Hematopoietic multipotent progenitor cell treated with erythropoietin and hydrocortisone succinate and interleukin-3 and kit ligand, for 4 days (in vitro differentiated cells): ENCODE results near the gene FAM83E.
"Not testable (repeated sequence)": the region's sequence is repeated elsewhere in the genome, so short reads cannot be mapped to it uniquely, and the experiment has no call there.

Experiments
- DNase-seq: peaks from one replicate; pipeline ENCODE4 v3.0.0-alpha.2; 2015

FAM83E gene

DNA sequence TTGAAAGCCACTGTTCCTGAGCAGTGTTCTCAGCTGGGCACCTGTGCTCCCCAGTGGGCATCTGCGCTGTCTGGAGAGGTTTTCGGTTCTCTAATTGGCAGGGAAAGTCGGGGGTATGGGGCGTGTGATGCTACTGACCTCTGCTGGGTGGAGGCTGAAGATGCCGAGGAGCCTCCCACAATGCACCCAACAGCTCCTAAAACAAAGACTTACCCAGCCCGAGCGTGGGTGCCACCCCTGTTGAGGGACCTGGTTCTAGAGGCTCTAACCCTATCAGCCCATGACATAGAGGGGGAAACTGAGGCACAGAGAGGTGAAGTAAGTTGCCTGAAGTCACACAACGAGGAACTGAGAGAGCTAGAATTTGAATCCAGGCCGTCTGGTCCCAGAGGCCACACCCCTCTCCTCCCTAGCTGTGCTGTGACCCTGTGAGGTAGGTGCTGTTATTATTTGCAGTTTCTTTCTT lies 6.0 kb downstream of the FAM83E start:
- DNase-seq: peak; percentile 87

- no peak for DNase-seq
These were observed 7.5 kb downstream of the FAM83E start for GRCh38 chr19:48607359-48607755.

- DNase-seq: no peak
These were observed 8.2 kb downstream of the FAM83E start, which contains the start of gene SPACA4 for GRCh38 chr19:48606463-48607358. SPACA4 (plus strand) TSS chr19:48606742; CDS start chr19:48606979, 237 bp downstream.

DNA sequence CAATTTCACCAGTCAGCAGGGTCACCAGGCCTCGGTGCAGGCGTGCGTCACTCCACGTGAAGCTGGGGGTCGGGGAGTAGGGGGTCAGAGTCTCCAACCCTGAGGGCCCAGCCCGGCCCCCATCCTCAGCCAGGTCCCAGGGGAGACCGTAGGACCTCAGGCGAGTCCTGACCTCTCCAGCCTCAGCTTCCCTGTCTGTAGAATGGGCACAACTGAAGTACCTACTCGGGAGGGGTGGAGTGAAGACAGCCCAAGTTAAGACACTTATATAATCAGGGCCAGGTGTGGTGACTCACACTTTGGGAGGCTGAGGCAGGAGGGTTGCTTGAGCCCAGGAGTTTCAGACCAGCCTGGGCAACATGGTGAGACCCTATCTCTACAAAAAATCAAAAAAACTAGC lies 11.0 kb downstream of the FAM83E start:
- no peak for DNase-seq

GRCh38 chr19:48603449-48603848 lies 11.4 kb downstream of the FAM83E start:
- DNase-seq: no peak

DNA sequence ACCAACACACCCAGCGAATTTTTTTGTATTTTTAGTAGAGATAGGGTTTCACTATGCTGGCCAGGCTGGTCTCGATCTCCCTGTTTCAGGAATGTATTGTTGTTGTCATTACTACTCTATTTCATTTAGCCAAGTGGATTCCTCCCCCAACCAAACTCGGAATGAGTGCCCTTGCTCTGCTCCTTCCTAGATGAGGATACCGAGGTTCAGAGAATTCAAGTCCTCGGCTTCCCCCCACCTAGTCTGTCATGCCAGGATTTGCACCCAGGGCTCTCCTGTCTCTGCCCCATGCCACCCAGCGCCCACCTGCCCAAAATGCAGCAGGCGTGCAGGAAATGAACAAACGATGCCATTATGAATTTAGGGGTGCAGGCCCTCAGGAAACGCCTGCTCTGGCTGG lies 11.9 kb downstream of the FAM83E start:
- no peak for DNase-seq

GRCh38 chr19:48600679-48601417 lies 14.0 kb downstream of the FAM83E start:
- no peak for DNase-seq

DNA sequence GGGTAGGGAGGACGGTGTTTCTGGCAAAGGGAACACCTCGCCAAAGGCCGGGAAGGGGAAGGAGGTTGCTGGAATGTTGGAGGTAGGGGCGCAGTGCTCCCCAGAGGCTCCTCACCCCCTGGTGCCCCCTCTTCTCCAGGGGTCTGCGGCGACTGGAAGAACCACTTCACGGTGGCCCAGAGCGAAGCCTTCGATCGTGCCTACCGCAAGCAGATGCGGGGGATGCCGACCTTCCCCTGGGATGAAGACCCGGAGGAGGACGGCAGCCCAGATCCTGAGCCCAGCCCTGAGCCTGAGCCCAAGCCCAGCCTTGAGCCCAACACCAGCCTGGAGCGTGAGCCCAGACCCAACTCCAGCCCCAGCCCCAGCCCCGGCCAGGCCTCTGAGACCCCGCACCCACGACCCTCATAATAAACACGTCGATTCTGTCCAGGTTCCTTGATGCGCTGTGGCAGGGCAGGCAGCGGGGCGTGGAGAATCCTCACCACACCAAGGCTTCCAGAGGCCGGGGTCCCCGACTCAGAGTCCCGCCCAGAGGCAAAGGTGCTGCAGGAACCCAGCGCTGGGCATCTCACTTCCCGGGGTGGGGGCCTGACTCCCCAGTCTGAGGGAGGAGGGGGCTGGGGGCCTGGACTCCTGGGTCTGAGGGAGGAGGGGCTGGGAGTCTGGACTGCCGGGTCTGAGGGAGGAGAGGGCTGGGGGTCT lies 15.7 kb downstream of the FAM83E start:
- DNase-seq: no peak

DNA sequence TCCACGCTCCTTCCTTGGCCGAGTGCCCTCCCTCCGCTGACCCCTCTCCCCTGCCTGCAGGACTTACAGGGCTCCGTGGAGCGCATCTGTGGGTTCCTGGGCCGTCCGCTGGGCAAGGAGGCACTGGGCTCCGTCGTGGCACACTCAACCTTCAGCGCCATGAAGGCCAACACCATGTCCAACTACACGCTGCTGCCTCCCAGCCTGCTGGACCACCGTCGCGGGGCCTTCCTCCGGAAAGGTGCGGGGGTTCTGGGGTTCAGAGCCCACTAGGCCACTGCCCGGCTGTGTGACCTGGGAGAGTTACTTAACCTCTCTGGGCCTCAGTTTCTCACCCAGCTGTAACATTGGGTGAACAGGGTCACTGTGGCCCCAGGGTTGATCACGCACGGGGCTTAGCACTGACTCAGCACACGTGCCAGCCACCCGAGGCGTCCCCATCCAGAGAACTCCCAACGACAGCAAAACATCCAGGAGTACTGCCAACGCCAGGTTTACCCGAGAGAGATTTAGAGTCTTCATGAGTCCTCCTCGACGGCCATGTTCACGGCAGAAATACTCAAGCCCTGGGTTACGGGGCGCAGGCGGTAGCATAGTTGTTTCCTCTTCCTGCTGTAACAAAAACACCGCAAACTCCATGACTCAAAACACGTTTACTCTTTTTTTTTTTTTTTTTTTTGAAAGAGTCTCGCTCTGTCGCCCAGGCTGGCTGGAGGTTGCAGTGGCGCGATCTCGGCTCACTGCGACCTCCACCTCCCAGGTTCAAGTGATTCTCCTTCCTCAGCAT lies 18.0 kb downstream of the FAM83E start:
- peak; percentile 15 for DNase-seq

DNA sequence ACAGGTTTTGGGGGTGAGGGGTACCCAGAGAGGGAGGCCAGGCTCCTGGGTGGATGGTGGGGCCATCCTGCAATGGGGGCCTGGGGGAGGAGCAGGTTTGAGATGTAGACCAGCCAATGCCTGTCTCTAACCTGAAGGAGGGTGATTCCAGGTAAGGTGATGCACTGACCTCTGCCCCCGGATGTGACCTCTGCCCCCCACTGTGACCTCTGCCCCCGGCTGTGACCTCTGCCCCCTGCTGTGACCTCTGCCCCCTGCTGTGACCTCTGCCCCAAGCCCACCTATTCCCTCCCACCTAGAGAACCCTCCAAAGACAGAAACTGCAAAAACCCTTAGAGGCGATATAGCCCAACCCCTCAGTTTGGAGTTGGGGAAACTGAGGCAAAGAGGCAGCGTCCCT lies 18.6 kb downstream of the FAM83E start:
- no peak for DNase-seq

GRCh38 chr19:48595833-48596232 lies 19.0 kb downstream of the FAM83E start:
- DNase-seq: no peak

DNA sequence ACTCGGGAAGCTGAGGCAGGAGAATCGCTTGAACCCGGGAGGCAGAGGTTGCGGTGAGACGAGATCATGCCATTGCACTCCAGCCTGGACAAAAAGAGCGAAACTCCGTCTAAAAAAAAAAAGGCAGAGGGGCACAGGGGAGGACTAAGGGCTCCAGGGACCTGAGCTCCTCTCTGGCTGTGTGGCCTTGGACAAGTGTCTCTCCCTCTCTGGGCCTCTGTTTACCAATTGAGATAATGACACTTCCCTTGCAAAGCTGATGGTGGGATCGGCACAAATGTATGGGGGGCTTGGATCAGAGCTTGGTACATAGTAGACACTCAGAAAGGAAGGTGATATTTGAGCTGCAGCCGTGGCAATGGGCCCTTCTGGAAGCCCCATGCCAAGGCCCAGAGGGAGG lies 19.7 kb downstream of the FAM83E start:
- no peak for DNase-seq

- peak; percentile 58 for DNase-seq
These were observed 23.9 kb downstream of the FAM83E start for GRCh38 chr19:48591021-48591420.

DNA sequence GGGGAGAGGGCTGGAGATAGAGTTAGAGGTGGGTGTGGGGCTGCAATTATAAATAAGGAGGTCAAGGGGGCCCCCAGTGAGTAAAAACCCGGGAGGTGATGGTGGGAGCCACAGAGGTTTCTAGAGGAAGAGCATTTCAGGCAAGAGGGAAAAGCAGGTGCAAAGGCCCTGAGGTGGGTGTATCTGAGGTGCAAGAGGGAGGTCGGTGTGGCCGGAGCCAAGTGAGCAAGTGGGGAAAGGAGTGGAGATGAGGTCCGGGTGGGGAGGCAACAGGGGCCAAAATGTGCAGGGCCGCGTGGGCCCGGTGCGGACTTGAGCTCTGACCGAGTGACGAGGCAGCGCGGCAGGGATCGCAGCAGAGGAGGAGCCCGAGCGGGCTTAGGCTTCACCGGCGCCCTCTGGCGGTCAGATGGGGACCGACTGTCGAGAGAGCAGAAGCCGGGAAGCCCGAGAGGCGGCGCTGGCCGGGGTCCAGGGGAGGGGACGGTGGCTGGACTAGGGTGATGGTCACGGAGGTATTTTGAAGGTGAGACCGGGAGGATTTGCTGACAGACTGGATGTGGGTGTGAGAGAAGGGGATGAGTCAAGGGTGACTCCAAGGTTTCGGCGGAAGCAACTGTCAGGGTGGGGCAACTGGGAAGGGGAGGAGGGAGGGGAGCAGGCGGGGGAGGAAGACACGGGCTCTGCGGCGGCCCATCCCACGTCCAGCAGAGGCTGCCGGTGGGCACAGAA lies 26.0 kb downstream of the FAM83E start:
- peak; percentile 95 for DNase-seq

DNA sequence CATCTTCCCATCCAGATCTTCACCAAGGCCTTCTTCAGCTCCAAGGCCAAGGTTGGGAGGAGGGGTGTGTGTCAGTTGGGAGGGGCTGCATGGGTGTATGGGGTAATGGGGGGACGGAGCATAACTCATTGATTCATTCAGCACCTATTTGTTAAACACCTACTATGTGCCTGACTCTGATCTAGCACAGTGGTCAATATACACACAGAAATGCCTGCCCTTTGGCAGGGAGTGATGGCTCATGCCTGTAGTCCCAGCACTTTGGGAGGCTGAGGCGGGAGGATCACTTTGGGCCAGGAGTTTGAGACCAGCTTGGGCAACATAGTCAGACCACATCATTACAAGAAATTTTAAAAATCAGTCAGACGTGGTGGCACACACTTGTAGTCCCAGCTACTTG lies 27.5 kb downstream of the FAM83E start:
- DNase-seq: no peak

GRCh38 chr19:48582168-48582567 lies 32.7 kb downstream of the FAM83E start:
- no peak for DNase-seq

GRCh38 chr19:48578891-48579290 lies 36.0 kb downstream of the FAM83E start:
- no peak for DNase-seq

- DNase-seq: not testable (repeated sequence)
These were observed 37.0 kb downstream of the FAM83E start for GRCh38 chr19:48577908-48578307.

- DNase-seq: no peak
These were observed 38.8 kb downstream of the FAM83E start for GRCh38 chr19:48575931-48576622.

DNA sequence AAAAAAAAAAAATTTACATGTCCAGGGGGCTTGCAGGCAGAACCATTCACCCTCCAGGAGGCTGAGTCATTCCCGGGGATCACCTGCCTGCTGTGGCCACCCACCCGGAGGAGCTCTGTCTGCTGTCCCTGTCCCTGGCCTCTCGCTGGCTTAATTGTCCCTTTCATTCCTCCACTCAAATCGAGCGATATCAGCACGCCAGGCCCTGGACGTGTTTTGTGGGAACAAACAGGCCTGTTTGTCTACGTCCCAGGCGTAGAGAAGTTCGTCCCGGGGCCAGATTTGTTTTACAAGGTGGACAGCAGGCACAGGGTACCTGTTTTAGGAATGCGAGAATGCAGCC lies 41.7 kb downstream of the FAM83E start:
- no peak for DNase-seq
